ENCODE results near the gene CUBN. TPM values are rescaled to one million over a fixed set of nuclear protein-coding genes. Genes with fewer than 3 reads are reported as not detected.

The CUBN gene
- total RNA-seq, 1 donor from 2014 or later, result 2.5 TPM

- H3K4me1 Mint-ChIP-seq, result no peaks in the 10 kb centered on the region
- DNase-seq (no peak), ATAC-seq (ENCODE audit: low read depth) (no peak)
- intact Hi-C loops (cut with micrococcal nuclease), result no loop called here
- H3K36me3 Mint-ChIP-seq (ENCODE audit: low read depth), result no peaks in the 10 kb centered on the region
- CTCF ChIA-PET, result no interaction called here
- no peaks in the 10 kb centered on the region for H3K27me3 Mint-ChIP-seq
- H3K4me3 Mint-ChIP-seq, result no peak overlapping the region
- POLR2A ChIA-PET, result no interaction called here
- H3K27ac Mint-ChIP-seq, result no peak overlapping the region
- no peaks in the 10 kb centered on the region for H3K9me3 Mint-ChIP-seq
- TF ChIP-seq, protein P1, sequence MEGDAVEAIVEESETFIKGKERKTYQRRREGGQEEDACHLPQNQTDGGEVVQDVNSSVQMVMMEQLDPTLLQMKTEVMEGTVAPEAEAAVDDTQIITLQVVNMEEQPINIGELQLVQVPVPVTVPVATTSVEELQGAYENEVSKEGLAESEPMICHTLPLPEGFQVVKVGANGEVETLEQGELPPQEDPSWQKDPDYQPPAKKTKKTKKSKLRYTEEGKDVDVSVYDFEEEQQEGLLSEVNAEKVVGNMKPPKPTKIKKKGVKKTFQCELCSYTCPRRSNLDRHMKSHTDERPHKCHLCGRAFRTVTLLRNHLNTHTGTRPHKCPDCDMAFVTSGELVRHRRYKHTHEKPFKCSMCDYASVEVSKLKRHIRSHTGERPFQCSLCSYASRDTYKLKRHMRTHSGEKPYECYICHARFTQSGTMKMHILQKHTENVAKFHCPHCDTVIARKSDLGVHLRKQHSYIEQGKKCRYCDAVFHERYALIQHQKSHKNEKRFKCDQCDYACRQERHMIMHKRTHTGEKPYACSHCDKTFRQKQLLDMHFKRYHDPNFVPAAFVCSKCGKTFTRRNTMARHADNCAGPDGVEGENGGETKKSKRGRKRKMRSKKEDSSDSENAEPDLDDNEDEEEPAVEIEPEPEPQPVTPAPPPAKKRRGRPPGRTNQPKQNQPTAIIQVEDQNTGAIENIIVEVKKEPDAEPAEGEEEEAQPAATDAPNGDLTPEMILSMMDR (IDR thresholded peaks at IDR 0.05), result no peak
Observed at GRCh38 chr10:17041626-17042520, 87.7 kb downstream of the CUBN start.

- no peak for ATAC-seq (ENCODE audit: low read depth)
- ChIA-PET CTCF (no interaction called here), POLR2A (no interaction called here)
- Mint-ChIP-seq H3K4me1 (no peaks in the 10 kb centered on the region), H3K9me3 (no peaks in the 10 kb centered on the region), H3K27ac (no peak overlapping the region), H3K27me3 (no peaks in the 10 kb centered on the region), H3K36me3 (ENCODE audit: low read depth) (no peaks in the 10 kb centered on the region), H3K4me3 (no peak overlapping the region)
- intact Hi-C loops (cut with micrococcal nuclease), result no loop called here
- DNase-seq, result no peak
- TF ChIP-seq, protein P1 (IDR thresholded peaks at IDR 0.05), result no peak
Observed at GRCh38 chr10:17038627-17039026, 91.0 kb downstream of the CUBN start.

GRCh38 chr10:17037910-17038309, 91.7 kb downstream of the CUBN start:
- ChIA-PET CTCF (no interaction called here), POLR2A (no interaction called here)
- H3K27me3 Mint-ChIP-seq, result no peaks in the 10 kb centered on the region
- intact Hi-C loops (cut with micrococcal nuclease), result no loop called here
- H3K27ac Mint-ChIP-seq, result no peak overlapping the region
- H3K4me3 Mint-ChIP-seq, result no peak overlapping the region
- TF ChIP-seq, protein P1 (IDR thresholded peaks at IDR 0.05), result no peak
- ATAC-seq (ENCODE audit: low read depth) (no peak), DNase-seq (no peak)
- H3K4me1 Mint-ChIP-seq, result peaks cover 5% of the 10 kb centered on the region
- no peaks in the 10 kb centered on the region for H3K9me3 Mint-ChIP-seq
- H3K36me3 Mint-ChIP-seq (ENCODE audit: low read depth), result no peaks in the 10 kb centered on the region

DNA sequence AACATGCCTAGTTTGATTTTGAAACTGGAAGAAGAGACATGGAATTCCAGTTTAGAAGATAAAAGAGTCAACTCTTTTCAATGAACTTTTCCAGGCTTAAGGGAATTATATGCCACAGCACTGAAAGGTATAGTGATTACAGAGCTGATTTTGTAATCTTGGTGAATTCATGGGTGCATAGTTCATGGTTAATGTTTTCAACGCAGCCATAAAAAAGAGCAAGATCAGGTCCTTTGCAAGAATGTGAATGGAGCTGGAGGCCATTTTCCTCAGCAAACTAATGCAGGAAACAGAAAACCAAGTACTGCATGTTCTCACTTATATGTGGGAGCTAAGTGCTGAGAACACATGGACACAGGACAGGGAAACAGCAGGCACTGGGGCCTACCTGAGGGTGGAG, 94.2 kb downstream of the CUBN start:
- DNase-seq (no peak), ATAC-seq (ENCODE audit: low read depth) (no peak)
- Mint-ChIP-seq H3K4me3 (no peak overlapping the region), H3K27me3 (no peaks in the 10 kb centered on the region), H3K4me1 (peaks cover 5% of the 10 kb centered on the region), H3K9me3 (no peaks in the 10 kb centered on the region), H3K36me3 (ENCODE audit: low read depth) (no peaks in the 10 kb centered on the region), H3K27ac (no peak overlapping the region)
- TF ChIP-seq, protein P1 (IDR thresholded peaks at IDR 0.05), result no peak
- ChIA-PET CTCF (no interaction called here), POLR2A (no interaction called here)
- intact Hi-C loops (cut with micrococcal nuclease), result no loop called here

DNA sequence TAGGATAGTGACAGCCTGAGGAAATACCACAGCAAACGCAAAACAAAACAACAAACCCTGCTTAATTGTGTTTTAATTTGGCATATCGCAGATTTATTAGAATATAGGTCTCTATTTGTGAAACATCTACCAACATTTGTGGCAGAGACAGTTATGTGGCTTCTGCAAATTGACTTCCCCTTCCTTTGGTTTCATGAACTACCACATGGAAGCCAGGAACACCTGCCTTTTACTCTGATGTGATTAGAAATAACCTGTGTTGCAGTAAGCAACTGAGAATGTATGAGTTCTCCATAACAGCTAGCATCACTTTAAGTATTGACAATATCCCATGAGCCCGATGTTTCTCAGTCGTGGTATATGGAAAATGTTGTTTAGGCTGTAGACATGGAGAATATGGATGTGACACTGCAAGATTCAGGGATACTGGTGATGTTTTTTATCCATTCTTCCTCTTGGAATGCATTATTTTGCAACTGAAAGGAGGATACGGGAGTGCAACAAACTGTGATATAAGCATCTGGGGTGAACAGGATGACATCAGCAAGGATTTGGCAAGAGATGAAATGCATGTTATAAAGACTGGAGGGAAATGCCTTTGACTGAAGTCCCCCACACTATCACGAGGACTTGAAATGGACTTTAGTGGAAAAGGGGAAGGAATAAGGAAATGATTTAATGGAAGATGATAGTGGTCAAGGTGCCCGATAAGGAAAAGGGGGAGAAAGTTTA, 95.9 kb downstream of the CUBN start:
- intact Hi-C loops (cut with micrococcal nuclease), result no loop called here
- CTCF ChIA-PET, result no interaction called here
- H3K36me3 Mint-ChIP-seq (ENCODE audit: low read depth), result no peaks in the 10 kb centered on the region
- H3K4me3 Mint-ChIP-seq, result no peak overlapping the region
- TF ChIP-seq, protein P1 (IDR thresholded peaks at IDR 0.05), result no peak
- H3K4me1 Mint-ChIP-seq, result peaks cover 17% of the 10 kb centered on the region
- ATAC-seq (ENCODE audit: low read depth), result no peak
- DNase-seq, result no peak
- no peaks in the 10 kb centered on the region for H3K27me3 Mint-ChIP-seq
- H3K9me3 Mint-ChIP-seq, result no peaks in the 10 kb centered on the region
- no peak overlapping the region for H3K27ac Mint-ChIP-seq
- POLR2A ChIA-PET, result no interaction called here

All from activated B cell treated with CpG ODN at 0.5 μM for 24 hours (primary cell).